SIG-M5 treated with dmso at 0.1 percent for 504 hours (cell line): ENCODE measurements around the gene CTIF.
"Not testable (repeated sequence)": the region's sequence is repeated elsewhere in the genome, so short reads cannot be mapped to it uniquely, and the experiment has no call there.

Experiments
- DNase-seq: peaks from one replicate; lab custom pipeline; 2025; ENCODE audit not compliant: unreplicated experiment; lab: John Stamatoyannopoulos, UW

CTIF gene

GRCh38 chr18:48811401-48811800 is 272.6 kb downstream of the CTIF start:
- DNase-seq, result no peak

GRCh38 chr18:48811977-48812451 is 273.2 kb downstream of the CTIF start:
- not testable (repeated sequence) for DNase-seq

GRCh38 chr18:48813321-48813720 is 274.5 kb downstream of the CTIF start:
- no peak for DNase-seq

GRCh38 chr18:48813833-48814489 is 275.1 kb downstream of the CTIF start:
- peak; percentile 13 for DNase-seq

GRCh38 chr18:48814490-48815178 is 275.8 kb downstream of the CTIF start:
- DNase-seq, result no peak

GRCh38 chr18:48815179-48815515 is 276.3 kb downstream of the CTIF start:
- DNase-seq, result no peak

GRCh38 chr18:48815581-48816324 is 276.9 kb downstream of the CTIF start:
- no peak for DNase-seq

GRCh38 chr18:48816554-48816953 is 277.7 kb downstream of the CTIF start:
- DNase-seq, result no peak

- DNase-seq, result no peak
These were observed 278.2 kb downstream of the CTIF start for GRCh38 chr18:48817021-48817461.

- no peak for DNase-seq
These were observed 279.8 kb downstream of the CTIF start for GRCh38 chr18:48818329-48819254.

GRCh38 chr18:48819276-48819675 is 280.4 kb downstream of the CTIF start:
- DNase-seq, result no peak

GRCh38 chr18:48819781-48820482 is 281.1 kb downstream of the CTIF start:
- no peak for DNase-seq

GRCh38 chr18:48820483-48821250 is 281.8 kb downstream of the CTIF start:
- no peak for DNase-seq

GRCh38 chr18:48821251-48821590 is 282.4 kb downstream of the CTIF start:
- no peak for DNase-seq

- DNase-seq, result no peak
These were observed 283.0 kb downstream of the CTIF start for GRCh38 chr18:48821845-48822244.

GRCh38 chr18:48824231-48824970 is 285.6 kb downstream of the CTIF start:
- no peak for DNase-seq

- DNase-seq, result no peak
These were observed 286.4 kb downstream of the CTIF start for GRCh38 chr18:48825101-48825745.

- no peak for DNase-seq
These were observed 287.4 kb downstream of the CTIF start for GRCh38 chr18:48826271-48826670.
